Panc1 (cell line): ENCODE data around the gene HMG20B. TPM values are rescaled to one million over a fixed set of nuclear protein-coding genes. Genes with fewer than 3 reads are reported as not detected.

Experiments
- ATAC-seq: fragments of 200-7000 bp; cut with Tn5 transposase; 2 replicates; pipeline ENCODE4 v1.9.1; 2020; ENCODE audit warnings: mild to moderate bottlenecking, moderate library complexity
- BruUV-seq: library from RNA; stranded (reverse); fragments of 400-500 nt; replicated peaks from 2 replicates; lab custom pipeline; 2021; lab: Mats Ljungman, UMichigan
- CTCF ChIA-PET: fragments of 300-600 bp; sonication (Branson Sonifier 250); formaldehyde crosslinking; loops from one replicate; lab custom pipeline; 2022; ENCODE audit warnings: antibody characterized with exemption; lab: Charles Lee
- POLR2A ChIA-PET: fragments of 300-600 bp; sonication (Branson Sonifier 250); formaldehyde crosslinking; loops from one replicate; lab custom pipeline; 2022; ENCODE audit warnings: antibody characterized with exemption; lab: Charles Lee
- DNase-seq: peaks from one replicate; pipeline ENCODE4 v3.0.0-alpha.2; 2010; ENCODE audit warnings: low read depth, low spot score
- H3K27ac ChIP-seq: 2 replicates; pipeline ENCODE4 v1.5.1; 2011; ENCODE audit warnings: mild to moderate bottlenecking, low read length, inconsistent platforms
- H3K27me3 ChIP-seq: fragments of 200-500 bp; sonication (Bioruptor generic); 2 replicates; pipeline ENCODE4 v1.6.0; 2014; ENCODE audit warnings: low read length, inconsistent platforms; ENCODE audit not compliant: control insufficient read depth, insufficient read depth
- H3K36me3 ChIP-seq: fragments of 200-500 bp; sonication (Bioruptor generic); 2 replicates; pipeline ENCODE4 v1.5.1; 2014; ENCODE audit warnings: inconsistent platforms, mild to moderate bottlenecking, low read length, moderate library complexity; ENCODE audit not compliant: control insufficient read depth, insufficient read depth
- H3K4me1 ChIP-seq: 2 replicates; pipeline ENCODE4 v1.5.1; 2011; ENCODE audit warnings: inconsistent platforms, mild to moderate bottlenecking, low read length, moderate library complexity; ENCODE audit not compliant: control insufficient read depth, insufficient read depth
- H3K4me3 ChIP-seq, 2 experiments: 2 replicates each; pipeline ENCODE4 v1.5.1; 2011 to 2012; ENCODE audit warnings: low read depth in 2 of 2, low read length in 2 of 2, mild to moderate bottlenecking in 2 of 2, inconsistent platforms in 1 of 2, moderate library complexity in 1 of 2
- H3K9me3 ChIP-seq: fragments of 200-500 bp; sonication (Bioruptor generic); 2 replicates; pipeline ENCODE4 v1.5.1; 2014; ENCODE audit warnings: low read depth, mild to moderate bottlenecking, inconsistent platforms, low read length, moderate library complexity; ENCODE audit not compliant: control insufficient read depth, insufficient read depth
- CTCF ChIP-seq: fragments of 450-650 bp; IDR thresholded peaks from 2 replicates; pipeline ENCODE4 v1.5.1; 2017; ENCODE audit warnings: mild to moderate bottlenecking
- POLR2AphosphoS5 ChIP-seq: IDR thresholded peaks from 2 replicates; pipeline ENCODE4 v1.6.1; 2012; ENCODE audit warnings: mild to moderate bottlenecking, low read depth, low read length, moderate library complexity
- REST ChIP-seq, 2 experiments: IDR thresholded peaks; 2 replicates each; pipeline ENCODE4 v1.6.1; 2011 to 2012; ENCODE audit warnings: low read depth in 2 of 2, control low read depth in 1 of 2, low read length in 1 of 2, mild to moderate bottlenecking in 1 of 2, moderate library complexity in 1 of 2; ENCODE audit not compliant: insufficient read depth in 1 of 2
- SIN3A ChIP-seq: IDR thresholded peaks from 2 replicates; pipeline ENCODE4 v1.6.1; 2012; ENCODE audit warnings: low read depth, mild to moderate bottlenecking, low read length, moderate library complexity, borderline replicate concordance; ENCODE audit not compliant: insufficient read depth
- TCF7L2 ChIP-seq: IDR thresholded peaks from 2 replicates; pipeline ENCODE4 v1.6.1; 2011; ENCODE audit warnings: mild to moderate bottlenecking, low read depth, low read length, inconsistent platforms
- in situ Hi-C: cut with HindIII; loops from 2 replicates; pipeline ENCODE4 v1.10.0; 2016; ENCODE audit warnings: low sequenced_read_pairs, low pct_unique_long_range_greater_than_20kb
- intact Hi-C: fragments of 100-400 bp; cut with micrococcal nuclease; formaldehyde crosslinking; loops from one replicate; pipeline ENCODE4 v1.10.0; 2022; ENCODE audit not compliant: unreplicated experiment
- total RNA-seq: library from RNA; stranded (reverse); gene quantifications from one replicate; pipeline ENCODE4 v1.2.1, GENCODE V29; 2021; ENCODE audit not compliant: unreplicated experiment

HMG20B gene
- total RNA-seq, 1 experiment from 2014 or later, result 74.7 TPM

- H3K9me3 ChIP-seq, result no peaks in the 10 kb centered on the region
- H3K4me3 ChIP-seq, result no peak overlapping the region
- 0 out of 2 replicates have a peak, but pooled peaks cover 3% of the 10 kb centered on the region for H3K36me3 ChIP-seq
- DNase-seq (no peak), ATAC-seq (no peak)
- CTCF ChIA-PET, result no interaction called here
- no TSS peak for BruUV-seq
- TF ChIP-seq REST (IDR thresholded peaks at IDR 0.05; ENCODE audit: insufficient read depth in 1 of 2, low read depth in 2 of 2, low read length in 1 of 2) (no peak), SIN3A (no peak), CTCF (no peak), TCF7L2 (no peak), POLR2AphosphoS5 (no peak)
- H3K27ac ChIP-seq, result no peak overlapping the region
- H3K27me3 ChIP-seq, result no peaks in the 10 kb centered on the region
- POLR2A ChIA-PET, result no interaction called here
- intact Hi-C loops (no loop called here), in situ Hi-C loops (no loop called here)
- H3K4me1 ChIP-seq, result 0 out of 2 replicates have a peak, but pooled peaks cover 2% of the 10 kb centered on the region
These were observed 22.9 kb upstream of the HMG20B start for GRCh38 chr19:3549816-3550215.

- DNase-seq, result no peak
- TF ChIP-seq CTCF, result no peak
- TF ChIP-seq REST (IDR thresholded peaks at IDR 0.05; ENCODE audit: insufficient read depth in 1 of 2, low read depth in 2 of 2, low read length in 1 of 2), result no peak
- no peak for TF ChIP-seq SIN3A
- no peak for TF ChIP-seq TCF7L2
- no peak for TF ChIP-seq POLR2AphosphoS5
- intact Hi-C loops, result no loop called here
- Histone ChIP-seq H3K9me3 (no peaks in the 10 kb centered on the region), H3K4me3 (no peak overlapping the region), H3K4me1 (peaks cover 7% of the 10 kb centered on the region), H3K36me3 (no peaks in the 10 kb centered on the region), H3K27ac (no peak overlapping the region), H3K27me3 (no peaks in the 10 kb centered on the region)
- no peak for ATAC-seq
- POLR2A ChIA-PET, result no interaction called here
- CTCF ChIA-PET, result no interaction called here
- BruUV-seq, result no TSS peak
- in situ Hi-C loops, result no loop called here
These were observed 21.6 kb upstream of the HMG20B start for GRCh38 chr19:3550947-3551791.
